GM12878 (cell line): ENCODE measurements around the gene RCC2. TPM values are rescaled to one million over a fixed set of nuclear protein-coding genes. Genes with fewer than 3 reads are reported as not detected.

Experiments used
- ATAC-seq: fragments of 200-7000 bp; cut with Tn5 transposase; 3 replicates; pipeline ENCODE4 v1.9.1; 2020; ENCODE audit warnings: mild to moderate bottlenecking, moderate library complexity
- BruUV-seq: library from RNA; stranded (reverse); fragments of 400-500 nt; replicated peaks from 2 replicates; lab custom pipeline; 2021; lab: Mats Ljungman, UMichigan
- CTCF ChIA-PET: fragments of 300-600 bp; sonication (Branson Sonifier 250); formaldehyde crosslinking; extraction: SDS; loops from one replicate; lab custom pipeline; 2021; ENCODE audit warnings: inconsistent platforms; lab: Yijun Ruan, JAX
- POLR2A ChIA-PET: fragments of 350-600 bp; formaldehyde crosslinking; extraction: SDS; loops from one replicate; lab custom pipeline; 2021; ENCODE audit warnings: inconsistent platforms; lab: Charles Lee
- RAD21 ChIA-PET: fragments of 300-600 bp; sonication (Branson Sonifier 250); formaldehyde crosslinking; loops from one replicate; lab custom pipeline; 2023; ENCODE audit warnings: antibody characterized with exemption; ENCODE audit not compliant: unreplicated experiment; lab: Charles Lee
- SMC1A ChIA-PET: fragments of 300-600 bp; sonication (Branson Sonifier 250); formaldehyde crosslinking; loops from one replicate; lab custom pipeline; 2023; ENCODE audit not compliant: unreplicated experiment, uncharacterized antibody; lab: Charles Lee
- DNase-seq: peaks from one replicate; pipeline ENCODE4 v3.0.0-alpha.2; 2011; ENCODE audit warnings: low read depth, low spot score
- FAIRE-seq: peaks from 3 replicates; lab custom pipeline; 2011; peaks lifted over from hg19 to GRCh38; lab: Jason Lieb, UNC
- H2AFZ ChIP-seq: 2 replicates; pipeline ENCODE4 v1.6.0; 2011; ENCODE audit warnings: low read depth, low read length, control low read depth; ENCODE audit not compliant: control insufficient read depth
- H3K27ac ChIP-seq: 2 replicates; pipeline ENCODE4 v1.5.1; 2011; ENCODE audit warnings: control low read depth; ENCODE audit not compliant: control insufficient read depth, insufficient read depth
- H3K27me3 ChIP-seq, 2 experiments: replicated peaks in 1 of 2; 2 replicates each; pipeline versions ENCODE4 v1.6.0 to v1.6.1; 2011; ENCODE audit warnings: low read length in 1 of 2; ENCODE audit not compliant: control insufficient read depth in 2 of 2, insufficient read depth in 2 of 2
- H3K36me3 ChIP-seq, 2 experiments: 2 replicates each; pipeline ENCODE4 v1.5.1; 2011; ENCODE audit warnings: low read length in 1 of 2; ENCODE audit not compliant: control insufficient read depth in 2 of 2, insufficient read depth in 2 of 2
- H3K4me1 ChIP-seq: 2 replicates; pipeline ENCODE4 v1.6.1; 2011; ENCODE audit warnings: mild to moderate bottlenecking, low read length, moderate library complexity, mixed read lengths; ENCODE audit not compliant: control insufficient read depth, insufficient read depth
- H3K4me2 ChIP-seq: 2 replicates; pipeline ENCODE4 v1.6.0; 2011; ENCODE audit warnings: control low read depth; ENCODE audit not compliant: control insufficient read depth, insufficient read depth
- H3K4me3 ChIP-seq: fragments of 200-600 bp; sonication (generic); 2 replicates; pipeline ENCODE4 v1.5.1; 2016
- H3K79me2 ChIP-seq: 2 replicates; pipeline ENCODE4 v1.6.0; 2011; ENCODE audit warnings: low read length; ENCODE audit not compliant: control insufficient read depth, insufficient read depth
- H3K9ac ChIP-seq: 2 replicates; pipeline ENCODE4 v1.8.0; 2011; ENCODE audit warnings: low read length, control low read depth, mixed read lengths; ENCODE audit not compliant: control insufficient read depth, insufficient read depth
- H3K9me3 ChIP-seq: replicated peaks from 3 replicates; pipeline ENCODE4 v1.5.1; 2011; ENCODE audit warnings: mild to moderate bottlenecking, low read length; ENCODE audit not compliant: control insufficient read depth, insufficient read depth
- H4K20me1 ChIP-seq: 2 replicates; pipeline ENCODE4 v1.6.0; 2011; ENCODE audit not compliant: control insufficient read depth, insufficient read depth
- BCL3 ChIP-seq: IDR thresholded peaks from 2 replicates; pipeline ENCODE4 v1.6.1; 2011; ENCODE audit warnings: borderline replicate concordance, low read depth, mild to moderate bottlenecking, moderate library complexity, low read length; ENCODE audit not compliant: insufficient read depth, poor library complexity, severe bottlenecking
- ETV6 ChIP-seq, 2 experiments: fragments of 450-650 bp in 1 of 2; IDR thresholded peaks in 1 of 2; conservative IDR thresholded peaks in 1 of 2; 2 replicates each; pipeline ENCODE4 v1.6.1; 2014; ENCODE audit warnings: antibody characterized with exemption in 1 of 2, borderline replicate concordance in 1 of 2, low read depth in 1 of 2, mild to moderate bottlenecking in 1 of 2, moderate library complexity in 1 of 2
- HDAC2 ChIP-seq: fragments of 200-600 bp; sonication (generic); IDR thresholded peaks from 2 replicates; pipeline ENCODE4 v1.6.1; 2017
- JUNB ChIP-seq: IDR thresholded peaks from 2 replicates; pipeline ENCODE4 v1.6.1; 2016; ENCODE audit warnings: antibody characterized with exemption, mild to moderate bottlenecking
- MTA2 ChIP-seq: fragments of 450-650 bp; IDR thresholded peaks from 2 replicates; pipeline ENCODE4 v1.6.1; 2016; ENCODE audit warnings: low read depth, mild to moderate bottlenecking, moderate library complexity
- RELB ChIP-seq: fragments of 450-650 bp; IDR thresholded peaks from 2 replicates; pipeline ENCODE4 v1.6.1; 2017; ENCODE audit warnings: low read depth, mild to moderate bottlenecking, moderate library complexity
- REST ChIP-seq: IDR thresholded peaks from 2 replicates; pipeline ENCODE4 v1.6.1; 2012; ENCODE audit warnings: mild to moderate bottlenecking, low read depth, low read length
- SUPT20H ChIP-seq: IDR thresholded peaks from 2 replicates; pipeline ENCODE4 v1.6.1; 2011; ENCODE audit warnings: low read depth, mild to moderate bottlenecking, low read length, moderate library complexity, borderline replicate concordance; ENCODE audit not compliant: control insufficient read depth
- WGBS: methylation state at CpG from one replicate; pipeline ENCODE4 v1.1.6; 2016; ENCODE audit warnings: low lambda C conversion rate; ENCODE audit not compliant: insufficient replicate concordance, insufficient coverage; ENCODE audit errors: missing lambda C conversion rate; 5-methylcytosine and 5-hydroxymethylcytosine counted together
- in situ Hi-C: fragments of 300-500 bp; cut with MboI; formaldehyde crosslinking; loops from 9 replicates; pipeline ENCODE4 v1.14.3; 2018; ENCODE audit warnings: mixed read lengths
- intact Hi-C: fragments of 100-400 bp; cut with micrococcal nuclease; formaldehyde crosslinking; loops from one replicate; pipeline ENCODE4 v1.14.2; 2022; ENCODE audit not compliant: unreplicated experiment
- polyA plus RNA-seq, 11 experiments: library from polyadenylated mRNA; depleted of rRNA in 4 of 11; unstranded in 6 of 11; stranded (reverse) in 5 of 11; fragments of >200 nt; fragmentation: Nextera tagmentation in 4 of 11; fragmentation: Illumina TruSeq in 1 of 11; extraction: Ambion mirVana in 4 of 11; extraction: Trizol in 1 of 11; gene quantifications; 1 replicate in 1 of 11; 2 replicates in 10 of 11; pipeline versions ENCODE4 v1.2.1 to v1.2.3, GENCODE V29; 2011 to 2016; ENCODE audit warnings: inconsistent platforms in 2 of 11, missing spikeins in 2 of 11, low read depth in 1 of 11
- total RNA-seq, 4 experiments: library from RNA; depleted of rRNA in 3 of 4; stranded (reverse); fragments of >200 nt in 3 of 4; fragmentation: Illumina TruSeq in 1 of 4; extraction: Trizol in 1 of 4; gene quantifications; 2 replicates each; pipeline versions ENCODE4 v1.2.1 to v1.2.3, GENCODE V29; 2013 to 2021

The RCC2 gene
- total and polyA plus RNA-seq, 10 of the 15 experiments (the other 5 are each of a cell fraction or from before 2014, with no cell fraction given) = 10.7 to 176 (median 85.5) TPM

GRCh38 chr1:17462669-17463068 is 23.2 kb upstream of the RCC2 start:
- SMC1A ChIA-PET = no interaction called here
- 33% methylated on average over 5 of the region's 5 CpGs for WGBS
- Histone ChIP-seq H3K9me3 (no peaks in the 10 kb centered on the region), H3K9ac (no peak overlapping the region), H3K79me2 (no peaks in the 10 kb centered on the region), H3K27ac (no peak overlapping the region), H3K4me3 (no peak overlapping the region), H4K20me1 (no peaks in the 10 kb centered on the region), H3K27me3 (no peaks in the 10 kb centered on the region), H3K4me1 (no peaks in the 10 kb centered on the region), H2AFZ (no peak overlapping the region), H3K36me3 (no peaks in the 10 kb centered on the region), H3K4me2 (no peak overlapping the region)
- in situ Hi-C loops = no loop called here
- intact Hi-C loops = no loop called here
- RAD21 ChIA-PET = no interaction called here
- CTCF ChIA-PET = no interaction called here
- no peak for FAIRE-seq
- BruUV-seq = no TSS peak
- no peak for DNase-seq
- POLR2A ChIA-PET = no interaction called here
- no peak for ATAC-seq
- TF ChIP-seq REST (no peak), SUPT20H (no peak), HDAC2 (no peak), MTA2 (no peak), RELB (no peak), JUNB (no peak), ETV6 (conservative IDR thresholded peaks at IDR 0.05 in 1 of 2, IDR thresholded peaks at IDR 0.05 in 1 of 2; ENCODE audit: borderline replicate concordance in 1 of 2, low read depth in 1 of 2) (no peak), BCL3 (no peak)
